HCEC 1CT (cell line): Measurements from ENCODE around the gene KCNE2.
"Not testable (repeated sequence)": the region's sequence is repeated elsewhere in the genome, so short reads cannot be mapped to it uniquely, and the experiment has no call there.

Source experiments
- DNase-seq: peaks from one replicate; pipeline ENCODE4 v3.0.0-alpha.2; 2017

Gene KCNE2

GRCh38 chr21:34417448-34418077 is 53.8 kb downstream of the KCNE2 start:
- DNase-seq: not testable (repeated sequence)
